T-helper 2 cell treated with Interferon-gamma antibody and Interleukin-4, amounts not matched to agents 5 μg/mL and 100 μg/mL, for 36 hours (primary cell): ENCODE data around the gene SDK1.
"Not testable (repeated sequence)": the region's sequence is repeated elsewhere in the genome, so short reads cannot be mapped to it uniquely, and the experiment has no call there.

ENCODE experiments used
- DNase-seq: peaks from one replicate; pipeline ENCODE4 v3.0.0; 2021; ENCODE audit warnings: low spot score
- H3K27ac Mint-ChIP-seq: one replicate; pipeline ENCODE4 v1.8.0; 2021; ENCODE audit warnings: mild to moderate bottlenecking, mixed read lengths
- H3K27me3 Mint-ChIP-seq: one replicate; pipeline ENCODE4 v1.8.0; 2021; ENCODE audit warnings: low read depth, mixed read lengths
- H3K36me3 Mint-ChIP-seq: one replicate; pipeline ENCODE4 v1.8.0; 2021; ENCODE audit warnings: low read depth, mixed read lengths
- H3K4me1 Mint-ChIP-seq: one replicate; pipeline ENCODE4 v1.8.0; 2021; ENCODE audit warnings: low read depth, mixed read lengths
- H3K4me3 Mint-ChIP-seq: one replicate; pipeline ENCODE4 v1.8.0; 2022; ENCODE audit warnings: mild to moderate bottlenecking, moderate library complexity, mixed read lengths
- H3K9me3 Mint-ChIP-seq: one replicate; pipeline ENCODE4 v1.8.0; 2021; ENCODE audit warnings: mixed read lengths

SDK1 gene

DNA sequence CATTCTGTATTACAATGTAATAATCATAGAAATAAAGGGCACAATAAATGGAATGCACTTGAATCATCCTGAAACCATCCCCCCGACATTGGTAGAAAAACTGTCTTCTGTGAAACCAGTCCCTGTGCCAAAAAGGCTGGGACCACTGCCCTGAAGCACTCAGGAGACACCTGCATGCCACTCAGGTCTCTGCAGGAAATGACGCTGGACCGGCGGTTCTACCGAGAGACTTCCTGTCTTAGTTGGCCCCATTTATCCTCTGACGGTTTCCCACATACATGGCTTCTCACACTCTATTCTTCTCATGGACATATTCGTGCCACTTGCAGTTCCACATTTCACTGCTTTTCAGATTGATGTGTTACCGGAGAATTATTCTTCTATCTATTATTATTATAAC lies 617.5 kb downstream of the SDK1 start:
- Mint-ChIP-seq H3K27ac (no peak overlapping the region), H3K9me3 (no peaks in the 10 kb centered on the region), H3K4me1 (peaks cover 3% of the 10 kb centered on the region), H3K27me3 (no peaks in the 10 kb centered on the region), H3K36me3 (no peaks in the 10 kb centered on the region), H3K4me3 (no peak overlapping the region)
- no peak for DNase-seq

- Mint-ChIP-seq H3K27me3 (no peaks in the 10 kb centered on the region), H3K9me3 (no peaks in the 10 kb centered on the region), H3K4me1 (peaks cover 3% of the 10 kb centered on the region), H3K4me3 (no peak overlapping the region), H3K27ac (no peak overlapping the region), H3K36me3 (no peaks in the 10 kb centered on the region)
- no peak for DNase-seq
Observed at GRCh38 chr7:3922175-3922635, 621.2 kb downstream of the SDK1 start.

DNA sequence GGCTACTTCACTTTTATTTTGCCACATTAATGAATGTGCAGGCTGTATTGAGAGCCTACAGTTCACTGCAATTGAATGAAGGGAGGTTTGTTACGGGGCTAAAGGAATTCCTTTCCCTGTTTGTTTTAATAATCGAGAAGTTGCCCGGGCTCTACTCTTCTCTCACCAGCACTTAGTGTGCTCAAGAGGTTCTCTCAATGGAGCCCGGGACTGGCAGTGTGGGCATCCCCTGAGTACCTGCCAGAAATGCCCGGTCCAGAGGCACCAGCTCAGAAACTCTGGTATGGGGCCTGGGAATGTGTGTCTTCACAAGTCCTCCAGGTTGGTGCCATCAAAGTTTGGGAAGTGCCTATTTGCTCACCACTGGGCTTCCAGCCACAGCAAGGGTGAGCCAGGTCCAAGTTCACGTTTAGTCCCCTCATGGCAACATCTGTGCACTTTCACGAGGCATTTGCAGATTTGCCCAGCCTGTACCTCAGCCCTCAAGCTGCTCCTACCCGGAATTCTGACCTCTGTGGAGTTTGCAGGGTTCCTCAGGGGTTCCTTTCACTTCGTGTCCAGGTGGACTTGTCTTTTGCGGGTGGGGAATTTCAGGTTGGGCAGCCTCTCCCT lies 622.4 kb downstream of the SDK1 start:
- no peak for DNase-seq
- H3K27ac Mint-ChIP-seq, result no peak overlapping the region
- no peak overlapping the region for H3K4me3 Mint-ChIP-seq
- peaks cover 3% of the 10 kb centered on the region for H3K4me1 Mint-ChIP-seq
- no peaks in the 10 kb centered on the region for H3K27me3 Mint-ChIP-seq
- H3K9me3 Mint-ChIP-seq, result no peaks in the 10 kb centered on the region
- no peaks in the 10 kb centered on the region for H3K36me3 Mint-ChIP-seq

DNA sequence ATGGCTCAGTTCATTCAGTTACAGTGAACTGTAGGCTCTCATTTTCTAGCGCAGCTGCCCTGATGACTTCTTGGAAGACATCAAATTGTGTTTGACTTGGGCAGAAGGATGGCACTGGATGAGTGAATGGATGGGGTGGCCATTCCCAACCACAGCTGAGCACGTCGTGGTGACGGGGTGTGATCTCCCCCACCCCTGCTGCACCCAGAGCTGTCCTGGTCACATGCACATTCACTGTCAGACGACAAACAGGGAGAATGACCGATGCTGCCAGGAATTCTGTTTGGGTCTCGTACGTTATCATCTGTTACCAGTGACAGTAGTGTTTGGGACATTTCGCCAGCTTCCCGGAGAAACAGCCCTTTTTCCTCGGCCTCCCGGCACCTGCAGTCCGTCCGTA lies 623.2 kb downstream of the SDK1 start:
- no peaks in the 10 kb centered on the region for H3K9me3 Mint-ChIP-seq
- DNase-seq, result no peak
- H3K4me3 Mint-ChIP-seq, result no peak overlapping the region
- H3K27me3 Mint-ChIP-seq, result no peaks in the 10 kb centered on the region
- no peak overlapping the region for H3K27ac Mint-ChIP-seq
- H3K4me1 Mint-ChIP-seq, result no peaks in the 10 kb centered on the region
- no peaks in the 10 kb centered on the region for H3K36me3 Mint-ChIP-seq

- no peak for DNase-seq
- H3K36me3 Mint-ChIP-seq, result no peaks in the 10 kb centered on the region
- no peak overlapping the region for H3K27ac Mint-ChIP-seq
- peaks cover 2% of the 10 kb centered on the region for H3K27me3 Mint-ChIP-seq
- no peak overlapping the region for H3K4me3 Mint-ChIP-seq
- H3K9me3 Mint-ChIP-seq, result no peaks in the 10 kb centered on the region
- H3K4me1 Mint-ChIP-seq, result no peaks in the 10 kb centered on the region
Observed at GRCh38 chr7:3927446-3928110, 626.5 kb downstream of the SDK1 start.

GRCh38 chr7:3928727-3929515 lies 627.9 kb downstream of the SDK1 start:
- Mint-ChIP-seq H3K27me3 (peaks cover 2% of the 10 kb centered on the region), H3K4me3 (no peak overlapping the region), H3K9me3 (no peaks in the 10 kb centered on the region), H3K4me1 (no peaks in the 10 kb centered on the region), H3K36me3 (no peaks in the 10 kb centered on the region), H3K27ac (no peak overlapping the region)
- no peak for DNase-seq

DNA sequence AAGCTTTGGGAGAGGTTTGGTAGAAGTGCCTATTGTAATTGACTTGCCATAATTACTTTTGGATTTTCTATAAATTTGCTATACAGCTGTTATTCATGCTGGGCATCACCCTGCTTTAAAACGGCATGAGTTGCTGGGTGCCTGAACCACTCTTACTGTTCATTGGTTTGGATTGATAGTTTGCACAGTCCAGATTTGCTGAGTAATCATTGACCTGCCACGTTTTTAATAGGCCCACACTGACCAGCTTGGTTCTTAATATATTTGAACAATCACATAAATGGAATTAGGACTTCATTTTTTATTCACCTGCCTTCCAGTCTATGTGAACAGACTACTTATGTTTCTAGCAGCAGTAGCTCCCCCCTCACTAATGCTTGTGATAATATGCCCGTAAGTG lies 630.8 kb downstream of the SDK1 start:
- no peaks in the 10 kb centered on the region for H3K9me3 Mint-ChIP-seq
- DNase-seq, result no peak
- peaks cover 2% of the 10 kb centered on the region for H3K27me3 Mint-ChIP-seq
- no peaks in the 10 kb centered on the region for H3K4me1 Mint-ChIP-seq
- H3K27ac Mint-ChIP-seq, result no peak overlapping the region
- H3K36me3 Mint-ChIP-seq, result no peaks in the 10 kb centered on the region
- H3K4me3 Mint-ChIP-seq, result no peak overlapping the region

GRCh38 chr7:3937146-3937545 lies 636.1 kb downstream of the SDK1 start:
- Mint-ChIP-seq H3K27ac (no peak overlapping the region), H3K4me3 (no peak overlapping the region), H3K4me1 (no peaks in the 10 kb centered on the region), H3K36me3 (no peaks in the 10 kb centered on the region), H3K27me3 (no peaks in the 10 kb centered on the region), H3K9me3 (no peaks in the 10 kb centered on the region)
- no peak for DNase-seq

GRCh38 chr7:3937605-3938004 lies 636.6 kb downstream of the SDK1 start:
- no peaks in the 10 kb centered on the region for H3K27me3 Mint-ChIP-seq
- H3K36me3 Mint-ChIP-seq, result no peaks in the 10 kb centered on the region
- no peak overlapping the region for H3K27ac Mint-ChIP-seq
- no peak for DNase-seq
- H3K4me1 Mint-ChIP-seq, result no peaks in the 10 kb centered on the region
- H3K4me3 Mint-ChIP-seq, result no peak overlapping the region
- no peaks in the 10 kb centered on the region for H3K9me3 Mint-ChIP-seq

GRCh38 chr7:3941706-3942105 lies 640.7 kb downstream of the SDK1 start:
- not testable (repeated sequence) for H3K27me3 Mint-ChIP-seq, H3K4me1 Mint-ChIP-seq, H3K36me3 Mint-ChIP-seq, H3K9me3 Mint-ChIP-seq, DNase-seq, H3K4me3 Mint-ChIP-seq, H3K27ac Mint-ChIP-seq

GRCh38 chr7:3942276-3942675 lies 641.2 kb downstream of the SDK1 start:
- no peak for DNase-seq
- Mint-ChIP-seq H3K4me3 (no peak overlapping the region), H3K36me3 (no peaks in the 10 kb centered on the region), H3K9me3 (peaks cover 6% of the 10 kb centered on the region), H3K27ac (no peak overlapping the region), H3K27me3 (no peaks in the 10 kb centered on the region), H3K4me1 (no peaks in the 10 kb centered on the region)

- Mint-ChIP-seq H3K27me3 (no peaks in the 10 kb centered on the region), H3K9me3 (peaks cover 6% of the 10 kb centered on the region), H3K4me1 (no peaks in the 10 kb centered on the region), H3K4me3 (no peak overlapping the region), H3K36me3 (no peaks in the 10 kb centered on the region), H3K27ac (no peak overlapping the region)
- DNase-seq, result no peak
Observed at GRCh38 chr7:3942816-3943745, 642.0 kb downstream of the SDK1 start.

DNA sequence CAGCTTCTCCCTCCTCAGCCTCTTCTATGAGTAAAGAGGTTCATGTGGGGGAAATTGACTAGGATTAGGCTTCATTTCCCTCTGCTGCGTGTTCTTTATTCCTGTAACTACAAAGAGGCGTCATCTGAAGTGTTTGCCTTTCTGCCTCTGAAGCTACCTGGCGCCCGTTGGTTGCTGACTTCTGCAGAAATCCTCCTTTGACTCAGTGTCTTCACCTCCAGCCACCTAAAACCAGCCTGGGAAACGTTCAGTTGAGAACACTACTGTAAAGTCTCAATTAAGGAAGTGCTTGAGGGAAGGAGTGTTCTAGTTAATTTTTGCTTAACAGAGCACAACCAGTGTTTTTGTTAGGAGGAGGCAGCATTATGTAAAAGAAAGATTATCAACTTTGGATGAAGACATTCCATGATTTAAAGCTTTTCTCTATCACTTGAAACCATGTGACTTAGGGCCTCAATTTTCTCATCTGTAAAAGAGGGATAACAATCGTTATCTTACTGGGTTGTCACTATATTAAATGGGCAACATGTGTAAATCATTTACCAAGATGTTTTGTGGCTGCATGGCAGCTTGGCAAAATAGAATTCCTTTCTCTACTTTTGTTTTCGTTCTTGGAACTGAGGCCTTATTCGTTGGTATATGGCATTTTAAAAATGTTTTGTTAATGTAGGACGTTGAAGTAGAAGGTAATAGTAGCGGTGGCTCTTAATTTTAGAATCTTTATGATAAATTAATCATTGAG lies 642.9 kb downstream of the SDK1 start:
- H3K27me3 Mint-ChIP-seq, result no peaks in the 10 kb centered on the region
- H3K9me3 Mint-ChIP-seq, result peaks cover 6% of the 10 kb centered on the region
- no peaks in the 10 kb centered on the region for H3K36me3 Mint-ChIP-seq
- H3K4me1 Mint-ChIP-seq, result no peaks in the 10 kb centered on the region
- DNase-seq, result no peak
- H3K27ac Mint-ChIP-seq, result no peak overlapping the region
- no peak overlapping the region for H3K4me3 Mint-ChIP-seq
